Right cardiac atrium (tissue), 5 donors: Measurements from ENCODE around the gene CSNK2B. TPM values are rescaled to one million over a fixed set of nuclear protein-coding genes. Genes with fewer than 3 reads are reported as not detected.
A peak's percentile ranks its signal among the peaks of the same experiment; 100 is the strongest.

Experiments used
- ATAC-seq, 2 donors: fragments of 200-7000 bp; cut with Tn5 transposase; one replicate each; pipeline versions ENCODE4 v1.8.0 to v1.9.1; 2020; ENCODE audit warnings: moderate library complexity in 2 of 2, mild to moderate bottlenecking in 1 of 2
- DNase-seq, 3 donors: peaks; one replicate each; pipeline ENCODE4 v3.0.0-alpha.2; 2020
- H3K27ac ChIP-seq: one replicate; pipeline ENCODE4 v1.5.1; 2013; ENCODE audit warnings: mild to moderate bottlenecking, low read length, control low read depth, moderate library complexity
- H3K27me3 ChIP-seq: one replicate; pipeline ENCODE4 v1.6.1; 2013; ENCODE audit not compliant: control insufficient read depth, insufficient read depth
- H3K4me1 ChIP-seq: one replicate; pipeline ENCODE4 v1.6.1; 2013; ENCODE audit warnings: low read length; ENCODE audit not compliant: control insufficient read depth, insufficient read depth
- H3K4me3 ChIP-seq: one replicate; pipeline ENCODE4 v1.5.1; 2013; ENCODE audit warnings: low read length, control low read depth
- H3K9me3 ChIP-seq: one replicate; pipeline ENCODE4 v1.6.1; 2013; ENCODE audit warnings: low read length; ENCODE audit not compliant: control insufficient read depth
- WGBS: extraction: QIAGEN DNeasy Blood & Tissue Kit; methylation state at CpG from one replicate; pipeline ENCODE4 v1.1.7; 2013; 5-methylcytosine and 5-hydroxymethylcytosine counted together
- intact Hi-C, 4 donors: fragments of 100-400 bp; cut with DNase I; formaldehyde crosslinking; loops; one replicate each; pipeline versions ENCODE4 v1.11.0 to v1.14.0; 2022 to 2023
- long read RNA-seq, 4 donors: library from polyadenylated mRNA; unstranded; transcript quantifications; one replicate each; pipeline ENCODE4 v2.0.0, GENCODE V29; 2020 to 2021
- polyA plus RNA-seq: library from polyadenylated mRNA; stranded (reverse); fragments of 200-250 nt; gene quantifications from one replicate; pipeline ENCODE4 v1.2.3, GENCODE V29; 2013
- total RNA-seq, 4 donors: library from RNA; stranded (reverse); fragmentation: NEBNext Ultra II Directional; extraction: Animal tissue kit (Norgen Biotek cat#: 25700); gene quantifications; one replicate each; pipeline ENCODE4 v1.2.1, GENCODE V29; 2021
- donor health status: healthy with polysubstance abuse.
- donor health status: DM: no; HTN: yes; CAD: no.
- donor health status: DM: no; HTN: no; CAD: no.
- donor health status: DM: no; HTN: yes; CAD: no; lungs with severe emphysema.
- donor health status: DM: yes; HTN: yes; CAD: no.

The CSNK2B gene
- 100 to 1,000 TPM; 110 to 123 (median 116) TPM for total RNA-seq
- 158 TPM for polyA plus RNA-seq
- long read RNA-seq, donor 1, transcript CSNK2B-203 (7 exons, 948 nt), result major isoform, 40 of 50 reads
- long read RNA-seq, donor 1, partial matches to known transcripts, result 7 of 50 reads
- long read RNA-seq, donor 1, other reads (novel, unspliced or antisense), result 3 of 50 reads
- long read RNA-seq, donor 2, transcript CSNK2B-203 (7 exons, 948 nt), result major isoform, 52 of 63 reads
- long read RNA-seq, donor 2, partial matches to known transcripts, result 9 of 63 reads
- long read RNA-seq, donor 2, other reads (novel, unspliced or antisense), result 1 of 63 reads
- long read RNA-seq, donor 3, transcript CSNK2B-206 (5 exons, 1,792 nt), result minor isoform, 5 of 59 reads
- long read RNA-seq, donor 3, transcript CSNK2B-203 (7 exons, 948 nt), result major isoform, 43 of 59 reads
- long read RNA-seq, donor 3, partial matches to known transcripts, result 6 of 59 reads
- long read RNA-seq, donor 3, other reads (novel, unspliced or antisense), result 5 of 59 reads
- long read RNA-seq, donor 4, transcript CSNK2B-203 (7 exons, 948 nt), result major isoform, 27 of 33 reads
- long read RNA-seq, donor 4, partial matches to known transcripts, result 4 of 33 reads
- long read RNA-seq, donor 4, other reads (novel, unspliced or antisense), result 1 of 33 reads

- ATAC-seq (peak; percentile 93 to 94), DNase-seq (peak; percentile 99 to 100 (median 99))
- H3K9me3 ChIP-seq, result no peaks in the 10 kb centered on the region
- H3K27me3 ChIP-seq, result no peaks in the 10 kb centered on the region
- peaks cover 3% of the 10 kb centered on the region for H3K4me1 ChIP-seq
- peak within 1 kb of the TSS; percentile 98 for H3K27ac ChIP-seq
- whole genome bisulfite sequencing, result under 1% methylated on average over 63 of the region's 63 CpGs
- peak within 1 kb of the TSS; percentile 90 for H3K4me3 ChIP-seq
- intact Hi-C loops, result loop anchor here in 1 of 4 donors (5.0 to 10.0 kb wide), 2 partner anchors 62 to 1309 kb away; partner anchors contain the start of gene DDAH2
Measured at GRCh38 chr6:31665501-31666336, at the start of gene CSNK2B. CSNK2B (plus strand) TSS chr6:31666080; CDS start chr6:31666832, 752 bp downstream.

DNA sequence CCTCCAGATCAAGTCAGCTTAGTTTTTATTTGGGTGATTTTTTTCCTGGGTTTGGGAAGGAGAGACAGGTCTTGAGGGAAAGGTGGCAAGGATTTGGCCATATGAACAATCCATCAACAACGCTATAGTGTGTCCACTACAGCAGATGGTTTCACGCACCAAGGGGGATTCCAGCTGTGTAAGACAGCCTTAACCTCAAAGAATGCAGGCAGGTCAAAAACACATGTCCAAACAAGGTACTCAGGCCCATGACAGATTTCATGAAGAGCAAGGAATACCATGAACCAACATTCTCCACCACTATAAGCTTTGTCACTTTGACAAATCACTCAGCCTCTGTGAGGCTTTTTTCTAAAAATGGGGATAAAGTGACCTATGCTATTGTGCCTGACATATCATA, 48.9 kb upstream of the CSNK2B start:
- Histone ChIP-seq H3K4me3 (no peak overlapping the region), H3K9me3 (no peaks in the 10 kb centered on the region), H3K27me3 (no peaks in the 10 kb centered on the region), H3K27ac (no peak overlapping the region), H3K4me1 (no peaks in the 10 kb centered on the region)
- intact Hi-C loops, result no loop called here
- DNase-seq (no peak), ATAC-seq (no peak)
- 92% methylated on average over 2 of the region's 2 CpGs for WGBS

DNA sequence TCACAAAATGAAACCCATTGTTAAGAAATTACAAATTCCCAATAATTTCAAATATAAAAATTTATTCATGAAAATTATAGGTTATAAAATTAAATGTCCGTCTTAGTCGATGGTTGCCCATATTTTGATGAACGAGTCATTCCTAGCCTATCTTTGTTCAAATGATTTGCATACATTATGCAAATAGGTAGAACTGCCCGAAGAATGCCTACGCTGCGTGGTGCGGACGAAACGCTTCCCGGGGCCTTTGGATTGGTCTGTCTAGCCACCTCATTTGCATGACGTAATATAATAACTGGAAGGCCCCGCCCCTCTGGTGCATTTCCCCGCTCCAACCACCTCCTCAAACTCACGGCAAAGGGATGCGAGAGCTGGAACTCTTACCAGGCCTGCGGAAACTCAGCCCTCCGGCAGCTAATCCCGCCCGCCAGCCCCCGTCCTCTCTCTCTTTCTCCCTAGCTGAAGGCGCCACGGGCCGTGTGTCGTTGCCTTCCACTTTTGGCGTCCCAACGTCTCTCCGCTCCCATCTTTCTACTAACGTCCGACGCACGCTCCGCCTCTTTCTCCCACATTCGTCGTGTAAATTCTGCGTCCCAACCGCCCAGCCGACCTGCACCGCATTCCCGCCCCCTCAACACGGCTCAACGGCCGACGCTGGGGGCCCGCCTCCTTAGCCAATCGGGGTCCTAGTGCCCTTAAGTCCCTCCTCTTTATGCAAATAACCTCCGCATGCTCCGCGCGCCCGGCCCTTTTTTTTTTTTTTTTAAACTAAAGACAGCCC, 45.9 kb upstream of the CSNK2B start:
- intact Hi-C loops, result no loop called here
- peak overlapping the region; percentile 100 for H3K27ac ChIP-seq
- no peaks in the 10 kb centered on the region for H3K27me3 ChIP-seq
- DNase-seq, result peak; percentile 98 to 99 (median 99)
- ATAC-seq, result peak; percentile 95 to 96
- peak overlapping the region; percentile 49 for H3K4me3 ChIP-seq
- no peaks in the 10 kb centered on the region for H3K4me1 ChIP-seq
- WGBS, result under 1% methylated on average over 50 of the region's 50 CpGs
- no peaks in the 10 kb centered on the region for H3K9me3 ChIP-seq

DNA sequence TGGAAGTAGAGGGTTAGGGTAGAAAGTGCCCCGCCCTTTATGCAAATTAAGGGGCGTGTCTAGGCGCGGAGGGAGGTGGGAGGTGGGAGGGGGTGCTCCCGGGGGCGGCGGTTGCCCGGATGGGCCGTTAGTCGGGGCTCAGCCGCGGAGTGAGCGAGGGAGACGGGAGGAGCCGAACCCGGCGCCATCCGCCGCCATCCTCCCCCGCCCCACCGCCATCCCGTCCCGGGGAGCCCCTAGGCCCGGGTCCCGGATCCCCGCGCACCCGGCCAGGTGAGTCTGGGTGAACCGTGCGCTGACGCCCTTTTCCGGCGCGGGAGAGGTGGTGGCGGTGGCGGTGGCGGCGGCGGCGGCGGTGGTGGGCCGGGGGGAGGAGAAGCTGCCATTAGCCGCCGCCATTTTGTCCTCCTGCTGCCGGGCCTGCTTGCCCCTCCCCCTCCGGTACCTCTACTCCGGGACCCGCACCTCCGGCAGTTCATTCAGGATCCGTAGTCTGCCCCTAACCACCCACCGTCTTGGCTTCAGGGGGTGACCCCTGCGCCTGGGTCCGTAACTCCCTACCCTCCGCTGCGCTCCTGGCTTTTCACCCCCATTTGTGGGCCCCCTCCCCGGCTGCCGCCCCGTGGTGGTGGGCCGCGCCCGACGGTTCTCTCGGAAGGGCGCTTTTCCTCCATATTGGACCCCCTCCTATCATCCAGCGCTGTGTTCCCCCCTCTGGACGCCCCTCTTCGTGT, 45.1 kb upstream of the CSNK2B start, which contains the start of gene PRRC2A:
TSS of gene PRRC2A (plus strand) at position 130 of the 734 bp plus-strand sequence. CDS start 2,075 bp downstream, outside the sequence.
- DNase-seq, result peak in 2 of 3 donors; percentile 90 to 95
- Histone ChIP-seq H3K9me3 (no peaks in the 10 kb centered on the region), H3K4me1 (no peaks in the 10 kb centered on the region), H3K27me3 (no peaks in the 10 kb centered on the region), H3K27ac (peak within 1 kb of the TSS; percentile 100), H3K4me3 (peak within 1 kb of the TSS; percentile 83)
- intact Hi-C loops, result no loop called here
- ATAC-seq, result peak; percentile 59 to 69
- WGBS, result under 1% methylated on average over 65 of the region's 67 CpGs

DNA sequence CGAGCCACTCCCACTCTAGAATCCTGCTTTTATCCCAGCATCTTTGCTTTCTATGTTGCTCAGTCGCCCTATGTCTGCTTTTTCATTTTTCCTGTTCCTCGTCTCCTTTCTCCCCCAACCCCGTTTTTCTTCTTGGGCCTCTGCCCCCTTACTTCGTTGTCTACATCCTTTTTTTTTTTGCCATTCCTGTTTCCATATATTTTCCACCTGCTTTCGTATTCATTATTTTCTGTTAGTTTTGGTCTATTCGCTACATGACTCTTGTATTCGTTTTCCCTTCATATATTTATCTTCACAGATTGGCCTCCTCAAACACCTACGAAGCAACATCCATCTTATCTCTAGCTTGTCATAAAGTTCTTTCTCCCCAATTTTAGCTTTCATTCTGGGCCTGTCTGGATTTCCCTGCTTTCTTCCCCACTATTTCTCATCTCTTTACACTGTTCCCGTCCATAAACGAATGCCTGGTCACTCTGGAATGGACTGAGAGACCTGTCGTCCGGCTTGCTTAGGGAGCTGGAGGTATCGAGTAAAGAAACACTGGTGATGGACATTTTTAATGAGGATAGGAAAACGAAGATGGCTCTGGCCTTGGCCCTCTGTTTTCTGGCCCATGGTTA, 44.5 kb upstream of the CSNK2B start:
- H3K9me3 ChIP-seq, result no peaks in the 10 kb centered on the region
- DNase-seq, result no peak
- H3K4me3 ChIP-seq, result peak overlapping the region; percentile 83
- no peaks in the 10 kb centered on the region for H3K4me1 ChIP-seq
- H3K27ac ChIP-seq, result peak overlapping the region; percentile 96
- intact Hi-C loops, result no loop called here
- 8% methylated on average over 15 of the region's 15 CpGs for WGBS
- H3K27me3 ChIP-seq, result no peaks in the 10 kb centered on the region
- ATAC-seq, result no peak

GRCh38 chr6:31621991-31622390, 43.9 kb upstream of the CSNK2B start:
- intact Hi-C loops, result no loop called here
- WGBS, result 22% methylated on average over 4 of the region's 4 CpGs

DNA sequence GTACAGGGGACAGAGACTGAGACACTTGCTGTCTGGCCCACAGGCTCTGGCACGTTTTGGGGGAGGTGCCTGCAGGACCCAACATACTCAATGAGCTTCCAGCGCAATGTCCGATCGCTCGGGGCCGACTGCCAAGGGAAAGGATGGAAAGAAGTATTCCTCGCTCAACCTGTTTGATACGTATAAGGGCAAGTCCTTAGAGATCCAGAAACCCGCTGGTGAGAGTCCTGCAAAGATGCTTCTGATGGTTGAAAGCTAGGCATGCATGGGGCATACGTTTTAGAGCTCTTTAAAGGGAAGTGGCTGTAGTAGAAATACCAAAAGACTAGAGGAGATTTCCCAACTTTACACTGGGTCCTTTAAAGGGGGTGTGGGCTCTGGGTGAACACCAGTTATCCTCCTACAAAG, 43.2 kb upstream of the CSNK2B start:
- H3K9me3 ChIP-seq, result no peaks in the 10 kb centered on the region
- no peaks in the 10 kb centered on the region for H3K4me1 ChIP-seq
- 47% methylated on average over 10 of the region's 10 CpGs for WGBS
- H3K4me3 ChIP-seq, result no peak overlapping the region
- no peak overlapping the region for H3K27ac ChIP-seq
- intact Hi-C loops, result no loop called here
- no peaks in the 10 kb centered on the region for H3K27me3 ChIP-seq
- no peak for ATAC-seq
- peak in 1 of 3 donors; percentile 60 for DNase-seq

More at GRCh38 chr6:31621991-31622390, 43.9 kb upstream of the CSNK2B start:
- peak overlapping the region; percentile 83 for H3K4me3 ChIP-seq
- H3K27me3 ChIP-seq, result no peaks in the 10 kb centered on the region
- no peak for DNase-seq
- H3K9me3 ChIP-seq, result no peaks in the 10 kb centered on the region
- ATAC-seq, result no peak
- H3K27ac ChIP-seq, result no peak overlapping the region
- no peaks in the 10 kb centered on the region for H3K4me1 ChIP-seq

DNA sequence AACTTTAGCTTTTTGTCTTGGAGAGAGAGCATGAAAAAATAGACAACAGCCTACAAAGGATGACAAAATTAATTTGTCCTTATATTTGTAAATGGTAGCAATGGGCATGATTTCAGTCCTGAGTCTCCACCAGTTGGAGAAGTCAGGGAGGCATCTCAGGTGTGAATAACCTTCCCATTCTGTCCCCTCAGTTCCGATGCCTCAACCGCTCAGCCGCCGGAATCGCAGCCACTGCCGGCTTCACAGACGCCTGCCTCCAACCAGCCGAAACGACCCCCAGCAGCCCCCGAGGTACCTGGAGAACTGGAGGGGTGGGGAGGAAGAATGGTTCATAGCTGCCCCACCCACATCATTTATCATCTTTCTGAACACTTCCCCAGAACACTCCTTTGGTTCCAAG, 41.8 kb upstream of the CSNK2B start:
- 91% methylated on average over 10 of the region's 10 CpGs for WGBS
- Histone ChIP-seq H3K27me3 (no peaks in the 10 kb centered on the region), H3K9me3 (no peaks in the 10 kb centered on the region), H3K27ac (no peak overlapping the region), H3K4me1 (no peaks in the 10 kb centered on the region), H3K4me3 (no peak overlapping the region)
- intact Hi-C loops, result no loop called here
- DNase-seq, result no peak
- no peak for ATAC-seq

DNA sequence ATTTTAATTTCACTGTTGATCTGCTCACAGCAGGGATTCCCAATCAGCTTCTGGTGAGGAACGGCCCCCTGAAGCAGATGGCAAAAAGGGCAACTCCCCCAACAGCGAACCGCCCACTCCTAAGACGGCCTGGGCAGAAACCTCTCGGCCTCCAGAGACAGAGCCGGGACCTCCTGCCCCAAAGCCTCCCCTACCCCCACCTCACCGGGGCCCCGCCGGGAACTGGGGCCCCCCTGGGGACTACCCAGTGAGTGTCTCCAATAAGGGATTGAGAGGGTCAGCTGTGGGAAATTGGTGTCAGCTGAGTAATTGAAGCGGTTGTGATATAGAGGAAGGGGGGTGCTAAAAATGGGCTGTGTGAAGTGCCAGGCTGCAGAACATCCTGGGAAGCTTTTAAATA, 38.9 kb upstream of the CSNK2B start:
- 86% methylated on average over 10 of the region's 10 CpGs for WGBS
- intact Hi-C loops, result no loop called here
- ATAC-seq, result no peak
- Histone ChIP-seq H3K27ac (no peak overlapping the region), H3K9me3 (no peaks in the 10 kb centered on the region), H3K27me3 (no peaks in the 10 kb centered on the region), H3K4me3 (no peak overlapping the region), H3K4me1 (no peaks in the 10 kb centered on the region)
- DNase-seq, result no peak
